ENCODE measurements around the gene PLAGL2.

GRCh38 chr20:32236048-32236533 is 28.5 kb upstream of the PLAGL2 start:
- TF ChIP-seq POLR2A (IDR thresholded peaks at IDR 0.05; ENCODE audit: low read depth, low read length) (no peak), PAX5 (IDR thresholded peaks at IDR 0.05; ENCODE audit: insufficient read depth, low read length, severe bottlenecking) (no peak), TAF1 (IDR thresholded peaks at IDR 0.05; ENCODE audit: low read depth, low read length) (no peak)
